GM23338 (cell line): ENCODE measurements around the gene TRIM61. TPM values are rescaled to one million over a fixed set of nuclear protein-coding genes. Genes with fewer than 3 reads are reported as not detected.

Experiments
- ATAC-seq: fragments of 200-7000 bp; cut with Tn5 transposase; 3 replicates; pipeline ENCODE4 v1.9.1; 2020
- DNase-seq: peaks from one replicate; pipeline ENCODE4 v3.0.0-alpha.2; 2015; ENCODE audit warnings: low spot score
- H2AFZ ChIP-seq: fragments of 200-600 bp; sonication (generic); 2 replicates; pipeline ENCODE4 v1.8.0; 2016; ENCODE audit warnings: antibody characterized with exemption, mild to moderate bottlenecking, moderate library complexity
- H3F3A ChIP-seq: fragments of 200-600 bp; sonication (generic); replicated peaks from 2 replicates; pipeline ENCODE4 v1.8.0; 2017; ENCODE audit warnings: antibody characterized with exemption, mixed run types, low read depth
- H3K27ac ChIP-seq: fragments of 200-600 bp; sonication (generic); 2 replicates; pipeline ENCODE4 v1.6.1; 2016; ENCODE audit warnings: low read depth
- H3K27me3 ChIP-seq: fragments of 200-600 bp; sonication (generic); 2 replicates; pipeline ENCODE4 v1.8.0; 2016; ENCODE audit warnings: mild to moderate bottlenecking, mixed run types, moderate library complexity; ENCODE audit not compliant: insufficient read depth
- H3K36me3 ChIP-seq: fragments of 200-600 bp; sonication (generic); 2 replicates; pipeline ENCODE4 v1.8.0; 2016; ENCODE audit warnings: mild to moderate bottlenecking; ENCODE audit not compliant: insufficient read depth
- H3K4me1 ChIP-seq: fragments of 200-600 bp; sonication (generic); 2 replicates; pipeline ENCODE4 v1.8.0; 2016; ENCODE audit warnings: mild to moderate bottlenecking, moderate library complexity; ENCODE audit not compliant: insufficient read depth
- H3K4me2 ChIP-seq: fragments of 200-600 bp; sonication (generic); 2 replicates; pipeline ENCODE4 v1.7.1; 2017; ENCODE audit warnings: mixed run types
- H3K4me3 ChIP-seq: fragments of 200-600 bp; sonication (generic); 2 replicates; pipeline ENCODE4 v1.6.1; 2016; ENCODE audit warnings: mixed run types
- H3K79me2 ChIP-seq: fragments of 200-600 bp; sonication (generic); replicated peaks from 2 replicates; pipeline ENCODE4 v1.8.0; 2017; ENCODE audit warnings: mild to moderate bottlenecking; ENCODE audit not compliant: insufficient read depth
- H3K9me2 ChIP-seq: fragments of 200-600 bp; sonication (generic); 2 replicates; pipeline ENCODE4 v1.8.0; 2017; ENCODE audit not compliant: insufficient read depth
- H4K20me1 ChIP-seq: fragments of 200-600 bp; sonication (generic); replicated peaks from 2 replicates; pipeline ENCODE4 v1.8.0; 2017; ENCODE audit warnings: mild to moderate bottlenecking; ENCODE audit not compliant: insufficient read depth
- H3K27ac Mint-ChIP-seq: 2 replicates; pipeline ENCODE4 v1.8.0; 2020; ENCODE audit warnings: inconsistent platforms, mild to moderate bottlenecking, moderate library complexity, mixed read lengths
- H3K27me3 Mint-ChIP-seq: 3 replicates; pipeline ENCODE4 v1.8.0; 2022; ENCODE audit warnings: low read depth, mild to moderate bottlenecking, moderate library complexity, mixed read lengths, inconsistent platforms; ENCODE audit not compliant: insufficient read depth, poor library complexity
- H3K36me3 Mint-ChIP-seq: 3 replicates; pipeline ENCODE4 v1.8.0; 2021; ENCODE audit warnings: low read depth, mild to moderate bottlenecking, inconsistent platforms, moderate library complexity, mixed read lengths
- H3K4me1 Mint-ChIP-seq: 3 replicates; pipeline ENCODE4 v1.8.0; 2020; ENCODE audit warnings: mild to moderate bottlenecking, inconsistent platforms, mixed read lengths
- H3K4me3 Mint-ChIP-seq: 3 replicates; pipeline ENCODE4 v1.8.0; 2021; ENCODE audit warnings: moderate library complexity, mild to moderate bottlenecking, inconsistent platforms, mixed read lengths
- H3K9me3 Mint-ChIP-seq: 3 replicates; pipeline ENCODE4 v1.8.0; 2020; ENCODE audit warnings: moderate library complexity, mild to moderate bottlenecking, inconsistent platforms, mixed read lengths
- CTCF ChIP-seq, 2 experiments: fragments of 200-600 bp in 1 of 2; sonication (generic) in 1 of 2; conservative IDR thresholded peaks; 2 replicates each; pipeline versions ENCODE4 v1.5.1 to v1.6.1; 2016 to 2017; ENCODE audit warnings: antibody characterized with exemption in 2 of 2, low read depth in 2 of 2, mild to moderate bottlenecking in 2 of 2, moderate library complexity in 1 of 2
- EZH2 ChIP-seq: fragments of 200-600 bp; sonication (generic); IDR thresholded peaks from one replicate; pipeline ENCODE4 v1.8.0; 2017; ENCODE audit warnings: antibody characterized with exemption, mild to moderate bottlenecking, low read depth; ENCODE audit not compliant: unreplicated experiment
- EZH2phosphoT487 ChIP-seq: fragments of 200-600 bp; sonication (generic); IDR thresholded peaks from one replicate; pipeline ENCODE4 v1.8.1; 2018; ENCODE audit warnings: antibody characterized with exemption; ENCODE audit not compliant: unreplicated experiment
- NANOG ChIP-seq: IDR thresholded peaks from 2 replicates; pipeline ENCODE4 v1.6.1; 2016; ENCODE audit warnings: antibody characterized with exemption, borderline replicate concordance
- POLR2AphosphoS5 ChIP-seq: IDR thresholded peaks from 2 replicates; pipeline ENCODE4 v1.6.1; 2016; ENCODE audit warnings: antibody characterized with exemption, low read depth
- REST ChIP-seq: IDR thresholded peaks from one replicate; pipeline ENCODE4 v1.6.1; 2018; ENCODE audit warnings: antibody characterized with exemption; ENCODE audit not compliant: unreplicated experiment
- STAT1 ChIP-seq: IDR thresholded peaks from one replicate; pipeline ENCODE4 v1.6.1; 2016; ENCODE audit warnings: antibody characterized with exemption; ENCODE audit not compliant: unreplicated experiment
- ZNF114 ChIP-seq: fragments of 250-450 bp; sonication (Bioruptor Pico); IDR thresholded peaks from 2 replicates; pipeline ENCODE4 v1.5.0; 2020; ENCODE audit warnings: mild to moderate bottlenecking, moderate library complexity
- ZNF462 ChIP-seq: fragments of 250-450 bp; sonication (Bioruptor Pico); IDR thresholded peaks from 2 replicates; pipeline ENCODE4 v1.5.0; 2020; ENCODE audit warnings: mild to moderate bottlenecking, moderate library complexity
- polyA plus RNA-seq: library from polyadenylated mRNA; unstranded; fragments of >200 nt; fragmentation: Nextera tagmentation; extraction: Ambion mirVana; gene quantifications from 2 replicates; pipeline ENCODE4 v1.2.1, GENCODE V29; 2016
- total RNA-seq: library from RNA; depleted of rRNA; stranded (reverse); fragments of >200 nt; shearing (Covaris generic); gene quantifications from 2 replicates; pipeline ENCODE4 v1.2.3, GENCODE V29; 2014

Gene TRIM61
- total and polyA plus RNA-seq, 2 experiments from 2014 or later: 0.38 TPM; not detected in 1

- Histone ChIP-seq H3K27me3 (no peaks in the 10 kb centered on the region), H3K79me2 (no peaks in the 10 kb centered on the region), H3K36me3 (no peaks in the 10 kb centered on the region), H3K4me2 (no peak overlapping the region), H4K20me1 (no peaks in the 10 kb centered on the region), H3K27ac (no peak overlapping the region), H3K4me3 (no peak overlapping the region), H3F3A (no peaks in the 10 kb centered on the region), H3K4me1 (no peaks in the 10 kb centered on the region), H2AFZ (no peak overlapping the region), H3K9me2 (no peaks in the 10 kb centered on the region)
- H3K4me1 Mint-ChIP-seq: no peaks in the 10 kb centered on the region
- H3K27me3 Mint-ChIP-seq: peaks cover 1% of the 10 kb centered on the region
- no peaks in the 10 kb centered on the region for H3K9me3 Mint-ChIP-seq
- ATAC-seq: no peak
- no peak overlapping the region for H3K27ac Mint-ChIP-seq
- no peak for DNase-seq
- H3K36me3 Mint-ChIP-seq: no peaks in the 10 kb centered on the region; the same call in 2 of the 3 replicates
- H3K4me3 Mint-ChIP-seq: no peak overlapping the region
- no peak for TF ChIP-seq REST
- no peak for TF ChIP-seq EZH2
- no peak for TF ChIP-seq ZNF114 (CRISPR knock-in tag)
- TF ChIP-seq EZH2phosphoT487: no peak
- no peak for TF ChIP-seq CTCF (conservative IDR thresholded peaks at IDR 0.05; ENCODE audit: low read depth in 2 of 2)
- TF ChIP-seq ZNF462: no peak
- no peak for TF ChIP-seq POLR2AphosphoS5
- TF ChIP-seq STAT1: no peak
- TF ChIP-seq NANOG: no peak
Measured at GRCh38 chr4:164924670-164925238, 52.7 kb downstream of the TRIM61 start.
